Brain microvascular endothelial cell (primary cell): Measurements from ENCODE around the gene EXOC6B.

Experiments
- DNase-seq: peaks from one replicate; pipeline ENCODE4 v3.0.0-alpha.2; 2020
- H3K27ac ChIP-seq: fragments of 250-450 bp; sonication (Bioruptor Pico); 2 replicates; pipeline ENCODE4 v1.5.1; 2020; ENCODE audit warnings: mild to moderate bottlenecking, moderate library complexity
- H3K27me3 ChIP-seq: fragments of 250-450 bp; sonication (Bioruptor Pico); replicated peaks from 2 replicates; pipeline ENCODE4 v1.5.1; 2020; ENCODE audit warnings: mild to moderate bottlenecking
- H3K36me3 ChIP-seq: fragments of 250-450 bp; sonication (Bioruptor Pico); replicated peaks from 2 replicates; pipeline ENCODE4 v1.5.1; 2020; ENCODE audit warnings: mild to moderate bottlenecking
- H3K4me3 ChIP-seq: 2 replicates; pipeline ENCODE4 v1.5.1; 2011; ENCODE audit warnings: low read depth, mild to moderate bottlenecking, control low read depth, low read length, moderate library complexity
- in situ Hi-C: cut with HindIII; loops from 2 replicates; pipeline ENCODE4 v1.10.0; 2017; ENCODE audit warnings: low sequenced_read_pairs, low pct_ligation_motif_present
- TF ChIP-seq, protein P1 (sequence below): IDR thresholded peaks from 2 replicates; pipeline ENCODE4 v1.5.1; 2011; ENCODE audit warnings: low read depth, mild to moderate bottlenecking, moderate library complexity, low read length, control low read depth, inconsistent platforms; ENCODE audit errors: missing control alignments

Gene EXOC6B

DNA sequence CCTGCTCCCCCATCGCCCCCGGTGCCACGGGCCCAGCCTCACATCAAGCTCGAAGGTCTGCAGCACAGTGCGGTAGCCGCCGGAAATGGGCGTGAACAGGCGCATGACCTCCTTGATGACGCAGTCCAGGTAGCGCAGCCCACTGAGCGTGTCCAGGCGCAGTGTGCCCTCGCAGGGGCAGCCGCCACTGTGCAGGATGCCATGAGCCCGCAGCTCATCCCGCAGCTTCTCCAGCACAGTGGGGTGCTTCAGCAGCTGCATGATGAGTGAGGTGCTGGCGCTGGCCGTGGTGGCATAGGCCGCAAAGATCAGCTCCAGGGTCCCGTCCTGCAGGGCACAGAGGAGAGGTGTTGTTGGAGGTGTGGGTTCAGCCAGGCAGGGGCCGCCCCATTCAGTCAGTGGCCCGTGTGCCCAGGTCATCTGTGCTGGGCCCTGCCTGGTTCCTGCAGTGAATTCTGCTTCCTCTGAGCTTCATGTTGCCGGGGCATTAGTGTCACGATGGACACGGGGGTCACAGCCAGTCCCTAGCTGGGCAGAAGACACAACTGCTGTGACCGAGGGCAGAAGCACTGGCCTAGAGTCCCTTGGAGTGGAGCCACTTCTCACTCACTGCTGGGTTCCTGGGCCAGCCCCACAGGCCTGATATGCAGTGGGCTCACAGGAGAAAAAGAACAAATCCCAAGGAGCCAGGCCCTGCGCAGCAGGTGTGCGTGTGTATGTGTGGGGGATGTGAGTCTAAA is 692.7 kb downstream of the EXOC6B start:
- DNase-seq, result no peak
- no peaks in the 10 kb centered on the region for H3K36me3 ChIP-seq
- in situ Hi-C loops, result no loop called here
- TF ChIP-seq, protein P1, sequence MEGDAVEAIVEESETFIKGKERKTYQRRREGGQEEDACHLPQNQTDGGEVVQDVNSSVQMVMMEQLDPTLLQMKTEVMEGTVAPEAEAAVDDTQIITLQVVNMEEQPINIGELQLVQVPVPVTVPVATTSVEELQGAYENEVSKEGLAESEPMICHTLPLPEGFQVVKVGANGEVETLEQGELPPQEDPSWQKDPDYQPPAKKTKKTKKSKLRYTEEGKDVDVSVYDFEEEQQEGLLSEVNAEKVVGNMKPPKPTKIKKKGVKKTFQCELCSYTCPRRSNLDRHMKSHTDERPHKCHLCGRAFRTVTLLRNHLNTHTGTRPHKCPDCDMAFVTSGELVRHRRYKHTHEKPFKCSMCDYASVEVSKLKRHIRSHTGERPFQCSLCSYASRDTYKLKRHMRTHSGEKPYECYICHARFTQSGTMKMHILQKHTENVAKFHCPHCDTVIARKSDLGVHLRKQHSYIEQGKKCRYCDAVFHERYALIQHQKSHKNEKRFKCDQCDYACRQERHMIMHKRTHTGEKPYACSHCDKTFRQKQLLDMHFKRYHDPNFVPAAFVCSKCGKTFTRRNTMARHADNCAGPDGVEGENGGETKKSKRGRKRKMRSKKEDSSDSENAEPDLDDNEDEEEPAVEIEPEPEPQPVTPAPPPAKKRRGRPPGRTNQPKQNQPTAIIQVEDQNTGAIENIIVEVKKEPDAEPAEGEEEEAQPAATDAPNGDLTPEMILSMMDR, result no peak
- no peaks in the 10 kb centered on the region for H3K27me3 ChIP-seq
- no peak overlapping the region for H3K4me3 ChIP-seq
- no peak overlapping the region for H3K27ac ChIP-seq

DNA sequence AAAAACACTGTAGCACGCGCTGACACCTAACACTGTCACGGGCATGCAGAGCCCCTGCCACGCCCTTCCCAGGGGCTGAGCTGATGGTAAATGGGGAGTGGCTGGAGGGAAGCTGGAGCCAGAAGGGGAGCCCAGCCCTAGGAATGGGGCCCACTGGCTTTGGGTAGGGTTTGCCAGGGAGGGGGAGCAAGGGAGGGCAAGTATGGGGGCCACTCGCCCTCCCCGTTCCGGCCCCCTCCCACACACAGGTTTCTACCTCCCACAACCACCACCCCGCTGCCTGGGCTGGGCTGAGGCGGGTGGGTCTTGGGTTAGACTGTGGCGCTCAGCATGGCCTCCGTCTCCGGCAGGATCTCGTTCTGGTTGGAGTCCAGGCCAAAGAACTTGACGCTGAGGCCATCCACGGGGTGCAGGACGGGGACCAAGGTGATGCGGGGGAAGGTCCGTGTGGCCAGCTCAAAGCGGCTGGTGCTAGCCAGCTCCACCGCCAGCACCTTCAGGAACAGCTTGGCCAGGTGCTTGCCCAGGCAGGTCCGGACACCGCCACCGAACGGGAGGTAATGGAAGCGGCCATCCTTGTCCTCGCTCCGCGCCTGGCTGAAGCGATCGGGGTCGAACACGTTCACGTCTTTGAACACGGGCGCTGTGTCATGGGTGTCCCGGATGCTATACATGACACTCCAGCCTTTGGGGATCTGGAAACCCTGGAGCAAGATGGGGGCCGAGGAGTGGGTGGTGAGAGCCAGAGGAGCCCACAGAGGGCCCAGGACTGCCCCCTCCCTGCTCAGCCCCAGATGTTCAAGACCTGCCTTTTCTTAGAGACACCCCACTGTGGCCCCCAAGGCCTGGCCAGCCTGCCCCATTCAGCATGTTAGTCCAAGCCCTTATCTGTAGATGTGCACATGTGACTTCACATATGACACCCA is 693.7 kb downstream of the EXOC6B start:
- H3K27ac ChIP-seq, result no peak overlapping the region
- no peaks in the 10 kb centered on the region for H3K36me3 ChIP-seq
- H3K27me3 ChIP-seq, result no peaks in the 10 kb centered on the region
- DNase-seq, result no peak
- no peak overlapping the region for H3K4me3 ChIP-seq
- in situ Hi-C loops, result no loop called here
- TF ChIP-seq, protein P1, result no peak

DNA sequence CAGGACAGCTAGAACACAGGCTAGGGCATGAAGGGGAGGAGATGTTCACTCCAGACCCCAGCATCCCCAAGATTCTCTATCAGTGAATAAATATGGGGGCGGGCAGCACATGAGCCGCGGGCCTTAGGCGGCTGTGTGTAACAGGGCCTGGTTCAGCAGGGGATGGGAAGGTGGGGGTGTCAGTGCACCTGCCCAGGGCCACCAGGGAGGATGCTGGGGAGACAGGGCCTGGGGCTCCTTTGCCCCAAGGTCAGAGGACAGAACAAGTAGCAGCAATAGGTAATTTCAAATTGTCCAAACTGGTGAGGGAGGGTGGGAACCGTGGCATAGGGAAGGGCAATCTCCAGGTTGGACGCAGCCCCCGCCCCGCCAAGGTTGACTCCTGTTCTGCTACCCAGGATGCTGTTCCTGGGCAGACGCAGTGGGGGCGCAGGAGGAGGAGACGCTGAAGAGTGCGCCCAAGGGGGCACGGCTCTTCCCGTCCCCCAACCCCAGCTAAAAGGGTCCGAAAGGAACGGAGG is 694.4 kb downstream of the EXOC6B start:
- H3K27ac ChIP-seq, result no peak overlapping the region
- no peaks in the 10 kb centered on the region for H3K27me3 ChIP-seq
- H3K36me3 ChIP-seq, result no peaks in the 10 kb centered on the region
- no peak for DNase-seq
- TF ChIP-seq, protein P1, result no peak
- in situ Hi-C loops, result no loop called here
- H3K4me3 ChIP-seq, result no peak overlapping the region

GRCh38 chr2:72130659-72131360 is 695.0 kb downstream of the EXOC6B start:
- TF ChIP-seq, protein P1, result no peak
- no peaks in the 10 kb centered on the region for H3K27me3 ChIP-seq

GRCh38 chr2:72129681-72130340 is 696.0 kb downstream of the EXOC6B start:
- Histone ChIP-seq H3K27ac (no peak overlapping the region), H3K27me3 (no peaks in the 10 kb centered on the region), H3K36me3 (no peaks in the 10 kb centered on the region), H3K4me3 (no peak overlapping the region)
- TF ChIP-seq, protein P1, result no peak
- in situ Hi-C loops, result no loop called here
- DNase-seq, result no peak

More at GRCh38 chr2:72130659-72131360, 695.0 kb downstream of the EXOC6B start:
- in situ Hi-C loops, result no loop called here
- DNase-seq, result no peak
- no peak overlapping the region for H3K4me3 ChIP-seq
- H3K36me3 ChIP-seq, result no peaks in the 10 kb centered on the region
- H3K27ac ChIP-seq, result no peak overlapping the region
